Left ventricle myocardium inferior (tissue), 1 donor: ENCODE data around the gene SORCS3. TPM values are rescaled to one million over a fixed set of nuclear protein-coding genes. Genes with fewer than 3 reads are reported as not detected.

Source experiments
- DNase-seq: peaks from one replicate; pipeline ENCODE4 v3.0.0-alpha.2; 2020
- H3K27ac ChIP-seq: fragments of 200-600 bp; replicated peaks from 2 replicates; pipeline ENCODE4 v1.8.0; 2021
- H3K27me3 ChIP-seq: fragments of 200-600 bp; 2 replicates; pipeline ENCODE4 v1.8.0; 2021; ENCODE audit warnings: low read depth
- H3K36me3 ChIP-seq: fragments of 200-600 bp; 2 replicates; pipeline ENCODE4 v1.8.0; 2021
- H3K4me1 ChIP-seq: fragments of 200-600 bp; 2 replicates; pipeline ENCODE4 v1.8.0; 2021
- H3K4me3 ChIP-seq: fragments of 200-600 bp; 2 replicates; pipeline ENCODE4 v1.8.0; 2021; ENCODE audit warnings: mild to moderate bottlenecking, moderate library complexity
- H3K9me3 ChIP-seq: fragments of 200-600 bp; replicated peaks from 2 replicates; pipeline ENCODE4 v1.8.0; 2021
- intact Hi-C: fragments of 100-400 bp; cut with micrococcal nuclease; formaldehyde crosslinking; loops from one replicate; pipeline ENCODE4 v1.11.0; 2022
- total RNA-seq: library from RNA; stranded (reverse); fragmentation: NEBNext Ultra II Directional; extraction: Animal tissue kit (Norgen Biotek cat#: 25700); gene quantifications from one replicate; pipeline ENCODE4 v1.2.1, GENCODE V29; 2021
- TF ChIP-seq, protein P1 (sequence below): fragments of 200-600 bp; IDR thresholded peaks from 2 replicates; pipeline ENCODE4 v1.8.0; 2021; ENCODE audit warnings: antibody characterized with exemption, mild to moderate bottlenecking, borderline replicate concordance
- donor health status: DM: no; HTN: yes; CAD: no; lungs with severe emphysema.

The SORCS3 gene
- total RNA-seq, 1 donor from 2014 or later = 0.03 TPM

DNA sequence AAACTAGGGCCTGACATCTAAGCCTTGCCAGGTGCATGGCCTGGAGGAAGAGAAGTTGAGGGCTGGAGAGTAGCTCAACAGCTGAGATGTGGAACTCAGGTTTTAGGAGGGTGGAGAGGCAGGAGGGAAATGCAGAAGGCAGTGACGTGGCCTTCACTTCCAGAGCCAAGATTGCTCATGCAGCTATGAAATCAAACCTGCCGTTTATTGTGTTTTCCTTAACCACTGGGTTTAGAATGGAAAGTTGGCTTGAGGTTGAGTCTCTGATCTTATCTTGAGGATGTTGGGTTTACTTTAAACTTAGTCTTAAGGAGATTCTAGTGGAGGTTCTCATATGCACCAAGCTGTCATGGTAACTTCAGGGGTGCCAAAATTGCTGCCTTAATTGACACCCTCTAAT lies 178.6 kb downstream of the SORCS3 start:
- Histone ChIP-seq H3K36me3 (no peaks in the 10 kb centered on the region), H3K27ac (no peak overlapping the region), H3K27me3 (no peaks in the 10 kb centered on the region), H3K9me3 (no peaks in the 10 kb centered on the region), H3K4me1 (no peaks in the 10 kb centered on the region), H3K4me3 (no peak overlapping the region)
- TF ChIP-seq, protein P1, sequence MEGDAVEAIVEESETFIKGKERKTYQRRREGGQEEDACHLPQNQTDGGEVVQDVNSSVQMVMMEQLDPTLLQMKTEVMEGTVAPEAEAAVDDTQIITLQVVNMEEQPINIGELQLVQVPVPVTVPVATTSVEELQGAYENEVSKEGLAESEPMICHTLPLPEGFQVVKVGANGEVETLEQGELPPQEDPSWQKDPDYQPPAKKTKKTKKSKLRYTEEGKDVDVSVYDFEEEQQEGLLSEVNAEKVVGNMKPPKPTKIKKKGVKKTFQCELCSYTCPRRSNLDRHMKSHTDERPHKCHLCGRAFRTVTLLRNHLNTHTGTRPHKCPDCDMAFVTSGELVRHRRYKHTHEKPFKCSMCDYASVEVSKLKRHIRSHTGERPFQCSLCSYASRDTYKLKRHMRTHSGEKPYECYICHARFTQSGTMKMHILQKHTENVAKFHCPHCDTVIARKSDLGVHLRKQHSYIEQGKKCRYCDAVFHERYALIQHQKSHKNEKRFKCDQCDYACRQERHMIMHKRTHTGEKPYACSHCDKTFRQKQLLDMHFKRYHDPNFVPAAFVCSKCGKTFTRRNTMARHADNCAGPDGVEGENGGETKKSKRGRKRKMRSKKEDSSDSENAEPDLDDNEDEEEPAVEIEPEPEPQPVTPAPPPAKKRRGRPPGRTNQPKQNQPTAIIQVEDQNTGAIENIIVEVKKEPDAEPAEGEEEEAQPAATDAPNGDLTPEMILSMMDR = no peak
- DNase-seq = no peak
- intact Hi-C loops = no loop called here

DNA sequence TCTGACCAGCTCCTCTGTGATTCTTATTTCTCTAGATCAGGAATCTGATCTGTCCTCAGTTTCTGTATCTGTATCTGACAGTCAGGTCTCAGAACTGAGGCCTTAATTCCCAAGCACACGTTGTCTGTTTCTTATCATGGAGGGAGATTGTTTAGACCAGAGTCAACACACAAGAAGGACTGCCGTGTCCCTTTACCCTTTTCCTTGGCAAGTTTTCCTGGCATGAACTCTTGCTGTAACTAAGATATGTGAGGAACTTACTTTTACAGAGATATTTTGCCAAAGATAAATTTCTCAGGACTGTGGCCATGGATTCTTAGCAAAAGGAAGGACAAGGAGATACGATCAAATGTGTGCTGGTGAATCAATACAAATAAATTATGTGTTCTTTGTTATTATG lies 181.0 kb downstream of the SORCS3 start:
- Histone ChIP-seq H3K4me1 (no peaks in the 10 kb centered on the region), H3K27me3 (no peaks in the 10 kb centered on the region), H3K36me3 (no peaks in the 10 kb centered on the region), H3K27ac (no peak overlapping the region), H3K9me3 (peaks cover 10% of the 10 kb centered on the region), H3K4me3 (no peak overlapping the region)
- DNase-seq = no peak
- TF ChIP-seq, protein P1 = no peak
- intact Hi-C loops = no loop called here

DNA sequence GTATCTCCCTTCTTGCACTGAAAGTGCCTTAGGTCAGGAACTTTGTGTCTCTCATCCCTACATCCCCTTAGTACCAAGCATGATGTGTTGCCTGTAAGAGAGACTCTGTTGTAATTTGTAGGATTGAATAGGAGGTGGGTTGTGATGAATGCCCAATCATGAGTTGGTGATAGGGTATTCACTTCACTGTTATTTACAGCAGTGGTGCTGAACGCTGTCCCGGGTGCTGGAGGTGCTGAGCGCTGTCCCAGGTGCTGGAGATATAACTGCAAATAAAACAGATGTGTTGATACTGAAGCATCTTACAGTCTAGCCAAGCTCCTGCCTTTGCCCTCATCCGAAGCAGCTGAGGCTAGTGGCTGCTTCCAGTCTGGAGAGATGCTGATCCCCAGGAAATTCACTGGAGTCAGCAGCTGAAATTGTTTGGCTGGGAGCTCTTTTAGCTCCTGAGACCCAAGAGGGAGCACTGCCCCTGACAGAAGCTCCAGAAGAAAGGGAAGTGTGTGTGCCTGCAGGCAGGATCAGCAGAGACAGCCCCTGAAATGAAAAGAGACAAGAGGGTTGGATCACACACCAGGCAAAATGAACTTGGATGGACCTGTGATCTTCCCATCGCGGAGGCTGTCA lies 183.4 kb downstream of the SORCS3 start:
- intact Hi-C loops = no loop called here
- H3K4me3 ChIP-seq = no peak overlapping the region
- H3K27ac ChIP-seq = no peak overlapping the region
- no peaks in the 10 kb centered on the region for H3K4me1 ChIP-seq
- H3K9me3 ChIP-seq = peaks cover 23% of the 10 kb centered on the region
- DNase-seq = peak; percentile 17
- no peaks in the 10 kb centered on the region for H3K36me3 ChIP-seq
- TF ChIP-seq, protein P1 = no peak
- no peaks in the 10 kb centered on the region for H3K27me3 ChIP-seq

DNA sequence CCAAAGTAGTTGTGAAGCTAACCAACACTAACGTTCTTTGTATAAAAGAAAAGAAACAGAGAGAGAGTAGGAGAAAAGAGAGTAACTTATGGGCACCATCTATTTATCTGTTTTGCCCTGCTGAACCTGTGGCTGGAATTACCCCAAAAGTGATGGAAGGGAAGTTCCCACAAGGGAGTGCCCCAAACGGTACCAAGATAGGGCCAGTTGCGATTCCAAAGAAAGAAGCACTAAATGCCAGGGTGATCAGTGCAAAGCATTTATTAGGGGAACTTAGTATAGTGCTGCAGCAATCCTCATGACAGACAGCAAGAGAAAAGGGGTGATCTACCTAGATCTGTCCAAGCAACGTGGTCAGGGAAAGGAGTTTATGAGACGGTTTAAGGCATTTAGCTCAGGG lies 190.2 kb downstream of the SORCS3 start:
- Histone ChIP-seq H3K4me3 (no peak overlapping the region), H3K36me3 (no peaks in the 10 kb centered on the region), H3K27ac (no peak overlapping the region), H3K27me3 (peaks cover 31% of the 10 kb centered on the region), H3K4me1 (no peaks in the 10 kb centered on the region), H3K9me3 (peaks cover 22% of the 10 kb centered on the region)
- DNase-seq = no peak
- intact Hi-C loops = no loop called here
- TF ChIP-seq, protein P1 = no peak

DNA sequence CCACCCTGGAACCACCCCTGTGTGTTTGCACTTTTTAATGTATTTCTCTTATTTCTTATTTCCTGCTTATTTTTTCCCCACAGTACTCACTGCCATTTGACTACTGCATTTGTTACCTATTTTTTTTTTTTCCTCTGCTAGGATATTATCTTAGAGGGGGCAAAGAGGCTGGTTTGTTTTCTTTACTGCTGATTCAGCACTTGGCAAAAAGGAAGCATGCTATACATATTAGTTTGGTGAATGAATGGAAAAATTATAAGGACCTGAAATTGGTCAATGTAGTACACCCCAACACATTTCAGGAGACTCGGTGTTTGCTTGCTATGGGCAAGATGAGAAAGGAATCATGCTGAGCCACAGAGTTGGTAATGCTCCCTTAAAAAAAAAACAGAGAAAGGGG lies 193.5 kb downstream of the SORCS3 start:
- TF ChIP-seq, protein P1 = no peak
- no peaks in the 10 kb centered on the region for H3K9me3 ChIP-seq
- no peaks in the 10 kb centered on the region for H3K4me1 ChIP-seq
- intact Hi-C loops = no loop called here
- H3K4me3 ChIP-seq = no peak overlapping the region
- no peaks in the 10 kb centered on the region for H3K36me3 ChIP-seq
- DNase-seq = no peak
- H3K27me3 ChIP-seq = peaks cover 36% of the 10 kb centered on the region
- no peak overlapping the region for H3K27ac ChIP-seq
